Measurements from ENCODE around the gene SEC16B.

- no peak for TF ChIP-seq SPI1 (IDR thresholded peaks at IDR 0.05; ENCODE audit: borderline replicate concordance, low read depth, low read length)
- no peak for TF ChIP-seq DNMT1 (IDR thresholded peaks at IDR 0.05)
- no peak for TF ChIP-seq EZH2 (IDR thresholded peaks at IDR 0.05; ENCODE audit: borderline replicate concordance, low read depth, low read length)
- TF ChIP-seq MAX (CRISPR knock-in tag; IDR thresholded peaks at IDR 0.05): no peak
- TF ChIP-seq, protein P1, sequence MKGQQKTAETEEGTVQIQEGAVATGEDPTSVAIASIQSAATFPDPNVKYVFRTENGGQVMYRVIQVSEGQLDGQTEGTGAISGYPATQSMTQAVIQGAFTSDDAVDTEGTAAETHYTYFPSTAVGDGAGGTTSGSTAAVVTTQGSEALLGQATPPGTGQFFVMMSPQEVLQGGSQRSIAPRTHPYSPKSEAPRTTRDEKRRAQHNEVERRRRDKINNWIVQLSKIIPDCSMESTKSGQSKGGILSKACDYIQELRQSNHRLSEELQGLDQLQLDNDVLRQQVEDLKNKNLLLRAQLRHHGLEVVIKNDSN (CRISPR knock-in tag; IDR thresholded peaks at IDR 0.05): no peak
- no peak for TF ChIP-seq L3MBTL2 (IDR thresholded peaks at IDR 0.05)
- TF ChIP-seq NCOA4 (IDR thresholded peaks at IDR 0.05; ENCODE audit: partially characterized antibody): no peak
- no peak for TF ChIP-seq MAFF (IDR thresholded peaks at IDR 0.05; ENCODE audit: low read length)
- no peak for TF ChIP-seq ARHGAP35 (IDR thresholded peaks at IDR 0.05; ENCODE audit: partially characterized antibody)
- no peak for TF ChIP-seq FOXA1 (IDR thresholded peaks at IDR 0.05; ENCODE audit: borderline replicate concordance)
- no peak for TF ChIP-seq MXI1 (IDR thresholded peaks at IDR 0.05; ENCODE audit: low read depth, low read length)
- TF ChIP-seq CTCF (IDR thresholded peaks at IDR 0.05 in 2 of 3, conservative IDR thresholded peaks at IDR 0.05 in 1 of 3; ENCODE audit: insufficient read depth in 2 of 3, low read depth in 1 of 3, low read length in 3 of 3): no peak
- TF ChIP-seq SNRNP70 (optimal IDR thresholded peaks at IDR 0.05; ENCODE audit: low read depth, low read length): no peak
These were observed 49.4 kb upstream of the SEC16B start for GRCh38 chr1:178019208-178019607.

All from K562 (cell line).